HepG2 (cell line): ENCODE measurements around the gene IRF4. TPM values are rescaled to one million over a fixed set of nuclear protein-coding genes. Genes with fewer than 3 reads are reported as not detected.

Experiments used
- ATAC-seq: fragments of 200-7000 bp; cut with Tn5 transposase; 3 replicates; pipeline ENCODE4 v1.9.1; 2020; ENCODE audit warnings: mild to moderate bottlenecking, moderate library complexity
- BruUV-seq: library from RNA; stranded (reverse); fragments of 400-500 nt; replicated peaks from 2 replicates; lab custom pipeline; 2021; lab: Mats Ljungman, UMichigan
- CTCF ChIA-PET: fragments of 300-600 bp; formaldehyde crosslinking; extraction: SDS; loops from one replicate; lab custom pipeline; 2021; ENCODE audit warnings: low total read pairs, inconsistent platforms, low intra/inter-chr PET ratio; lab: Yijun Ruan, JAX
- POLR2A ChIA-PET: fragments of 350-600 bp; sonication (Branson Sonifier 250); formaldehyde crosslinking; loops from one replicate; lab custom pipeline; 2020; ENCODE audit warnings: antibody characterized with exemption, inconsistent platforms; lab: Yijun Ruan, JAX
- DNase-seq: peaks from one replicate; pipeline ENCODE4 v3.0.0-alpha.2; 2015; ENCODE audit warnings: low spot score
- FAIRE-seq: peaks from 3 replicates; lab custom pipeline; 2011; peaks lifted over from hg19 to GRCh38; lab: Jason Lieb, UNC
- H2AFZ ChIP-seq: one replicate; pipeline ENCODE4 v1.6.1; 2011; ENCODE audit warnings: low read length, inconsistent platforms
- H3K27ac ChIP-seq: fragments of 300-600 bp; 3 replicates; pipeline ENCODE4 v1.8.0; 2011; ENCODE audit warnings: mixed run types, mild to moderate bottlenecking, mixed read lengths, low read length, inconsistent platforms; ENCODE audit not compliant: insufficient read depth; ENCODE audit errors: extremely low read length
- H3K27me3 ChIP-seq, 2 experiments: fragments of 200-600 bp in 1 of 2; 2 replicates in 1 of 2; 3 replicates in 1 of 2; pipeline versions ENCODE4 v1.6.0 to v1.8.0; 2011; ENCODE audit warnings: low read length in 2 of 2, mild to moderate bottlenecking in 2 of 2, moderate library complexity in 2 of 2, inconsistent platforms in 1 of 2; ENCODE audit not compliant: insufficient read depth in 2 of 2, control insufficient read depth in 1 of 2
- H3K36me3 ChIP-seq, 2 experiments: fragments of 200-600 bp in 1 of 2; replicated peaks in 1 of 2; 2 replicates in 1 of 2; 3 replicates in 1 of 2; pipeline versions ENCODE4 v1.5.1 to v1.8.0; 2011; ENCODE audit warnings: low read length in 2 of 2, inconsistent platforms in 1 of 2; ENCODE audit not compliant: insufficient read depth in 2 of 2, control insufficient read depth in 1 of 2
- H3K4me1 ChIP-seq: 2 replicates; pipeline ENCODE4 v1.5.1; 2012; ENCODE audit warnings: low read length, inconsistent platforms; ENCODE audit not compliant: insufficient read depth
- H3K4me2 ChIP-seq: 2 replicates; pipeline ENCODE4 v1.6.0; 2011; ENCODE audit warnings: low read depth, low read length, inconsistent platforms
- H3K4me3 ChIP-seq, 3 experiments: fragments of 200-600 bp in 1 of 3; sonication (generic), shearing (Covaris generic) in 1 of 3; replicated peaks in 1 of 3; 2 replicates each; pipeline ENCODE4 v1.5.1; 2011 to 2016; ENCODE audit warnings: low read length in 3 of 3, inconsistent platforms in 2 of 3, low read depth in 2 of 3, mild to moderate bottlenecking in 2 of 3, control low read depth in 1 of 3, mixed read lengths in 1 of 3; ENCODE audit not compliant: insufficient read depth in 1 of 3
- H3K79me2 ChIP-seq: one replicate; pipeline ENCODE4 v1.6.1; 2011; ENCODE audit warnings: low read length, inconsistent platforms; ENCODE audit not compliant: insufficient read depth
- H3K9ac ChIP-seq: 2 replicates; pipeline ENCODE4 v1.6.0; 2011; ENCODE audit warnings: mild to moderate bottlenecking, low read depth, low read length, inconsistent platforms; ENCODE audit not compliant: insufficient read depth
- H3K9me3 ChIP-seq: 2 replicates; pipeline ENCODE4 v1.5.1; 2012; ENCODE audit warnings: mild to moderate bottlenecking, low read length
- H4K20me1 ChIP-seq: 2 replicates; pipeline ENCODE4 v1.6.0; 2011; ENCODE audit warnings: inconsistent platforms, mild to moderate bottlenecking, low read length, moderate library complexity; ENCODE audit not compliant: insufficient read depth
- ATF7 ChIP-seq, 2 experiments: fragments of 450-650 bp in 1 of 2; sonication (generic) in 1 of 2; formaldehyde crosslinking in 1 of 2; IDR thresholded peaks; 2 replicates each; pipeline versions ENCODE4 v1.4.0 to v1.6.1; 2016 to 2020; ENCODE audit warnings: antibody characterized with exemption in 1 of 2, mild to moderate bottlenecking in 1 of 2, missing genetic modification reagents in 1 of 2
- CEBPB ChIP-seq: IDR thresholded peaks from 2 replicates; pipeline ENCODE4 v1.6.1; 2011; ENCODE audit warnings: low read depth, low read length, improper control_type of control experiment, borderline replicate concordance
- CREB1 ChIP-seq, 2 experiments: fragments of 450-650 bp in 1 of 2; IDR thresholded peaks; 2 replicates each; pipeline ENCODE4 v1.6.1; 2016 to 2017; ENCODE audit warnings: control low read depth in 1 of 2, mild to moderate bottlenecking in 1 of 2, missing compliant biosample characterization in 1 of 2, missing genetic modification characterization in 1 of 2
- JUN ChIP-seq: sonication (generic); formaldehyde crosslinking; IDR thresholded peaks from 2 replicates; pipeline ENCODE4 v1.4.0; 2020; ENCODE audit warnings: mild to moderate bottlenecking, missing genetic modification reagents
- KDM1A ChIP-seq: IDR thresholded peaks from 2 replicates; pipeline ENCODE4 v1.6.1; 2016; ENCODE audit warnings: missing compliant biosample characterization
- MIXL1 ChIP-seq: IDR thresholded peaks from 2 replicates; pipeline ENCODE4 v1.6.1; 2016
- ZMYM4 ChIP-seq: sonication (generic); formaldehyde crosslinking; IDR thresholded peaks from 2 replicates; pipeline ENCODE4 v1.8.1; 2023; ENCODE audit warnings: mild to moderate bottlenecking, missing genetic modification reagents
- ZNF75D ChIP-seq: sonication (generic); formaldehyde crosslinking; IDR thresholded peaks from 2 replicates; pipeline ENCODE4 v1.8.1; 2023; ENCODE audit warnings: missing genetic modification reagents, mild to moderate bottlenecking, borderline replicate concordance
- WGBS: methylation state at CpG from one replicate; pipeline ENCODE4 v1.1.6; 2017; ENCODE audit warnings: low lambda C conversion rate; 5-methylcytosine and 5-hydroxymethylcytosine counted together
- in situ Hi-C: cut with HindIII; loops from 2 replicates; pipeline ENCODE4 v1.10.0; 2017; ENCODE audit warnings: low pct_unique_long_range_greater_than_20kb; ENCODE audit not compliant: extremely low pct_ligation_motif_present
- intact Hi-C: fragments of 100-400 bp; cut with micrococcal nuclease; formaldehyde crosslinking; loops from one replicate; pipeline ENCODE4 v1.10.0; 2022; ENCODE audit not compliant: unreplicated experiment
- polyA plus RNA-seq, 8 experiments: library from polyadenylated mRNA; depleted of rRNA in 3 of 8; stranded (reverse) in 7 of 8; unstranded in 1 of 8; fragments of >200 nt; fragmentation: Illumina TruSeq in 4 of 8; extraction: Trizol in 4 of 8; gene quantifications; 2 replicates each; pipeline versions ENCODE4 v1.2.1 to v1.2.3, GENCODE V29; 2011 to 2016; ENCODE audit warnings: low read depth in 4 of 8, missing spikeins in 1 of 8, mixed read lengths in 1 of 8; ENCODE audit not compliant: insufficient read depth in 1 of 8
- total RNA-seq, 5 experiments: library from RNA; depleted of rRNA; stranded (reverse); fragments of >200 nt; fragmentation: Illumina TruSeq; extraction: Trizol; gene quantifications; 2 replicates each; pipeline ENCODE4 v1.2.3, GENCODE V29; 2016; ENCODE audit warnings: low read depth in 1 of 5
- TF ChIP-seq, protein P1 (sequence below): sonication (generic); formaldehyde crosslinking; IDR thresholded peaks from 2 replicates; pipeline ENCODE4 v1.8.0; 2022; ENCODE audit warnings: mild to moderate bottlenecking, missing genetic modification reagents, moderate library complexity

The IRF4 gene
- total and polyA plus RNA-seq, 2 of the 13 experiments (the other 11 are each of a cell fraction or from before 2014, with no cell fraction given), result 0.07 to 0.09 TPM

DNA sequence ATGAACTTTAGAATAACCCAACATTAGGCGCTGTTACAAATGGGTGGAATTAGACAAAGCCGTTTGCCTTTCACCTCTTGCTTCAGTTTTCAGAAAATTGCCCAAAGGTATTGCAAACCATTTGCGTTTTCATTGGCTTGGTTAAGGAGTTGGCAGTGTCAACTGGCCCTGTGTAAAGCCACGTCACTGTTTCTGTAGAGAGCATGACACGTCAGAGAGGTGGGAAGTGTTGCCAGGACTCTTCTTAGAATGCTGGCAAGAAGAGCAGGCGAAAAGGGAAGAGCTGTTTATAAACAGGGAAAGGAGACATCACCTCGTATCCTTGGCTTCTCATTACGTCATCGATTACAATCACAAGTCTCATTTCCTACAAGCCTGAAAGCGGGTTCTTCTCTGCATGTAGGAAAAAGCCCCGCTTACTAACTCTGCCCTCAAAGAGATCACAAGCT is 4.2 kb upstream of the IRF4 start:
- TF ChIP-seq KDM1A (CRISPR knock-in tag) (no peak), CEBPB (0 out of 2 replicates have a peak, but pooled peaks have one; percentile 1), ATF7 (IDR thresholded peaks at IDR 0.05) (peak; percentile 98), ATF7 (CRISPR knock-in tag; IDR thresholded peaks at IDR 0.05) (no peak), MIXL1 (CRISPR knock-in tag) (no peak), CREB1 (IDR thresholded peaks at IDR 0.05) (peak; percentile 91), CREB1 (CRISPR knock-in tag; IDR thresholded peaks at IDR 0.05) (no peak), ZNF75D (no peak), ZMYM4 (CRISPR knock-in tag) (no peak), JUN (no peak)
- TF ChIP-seq, protein P1, sequence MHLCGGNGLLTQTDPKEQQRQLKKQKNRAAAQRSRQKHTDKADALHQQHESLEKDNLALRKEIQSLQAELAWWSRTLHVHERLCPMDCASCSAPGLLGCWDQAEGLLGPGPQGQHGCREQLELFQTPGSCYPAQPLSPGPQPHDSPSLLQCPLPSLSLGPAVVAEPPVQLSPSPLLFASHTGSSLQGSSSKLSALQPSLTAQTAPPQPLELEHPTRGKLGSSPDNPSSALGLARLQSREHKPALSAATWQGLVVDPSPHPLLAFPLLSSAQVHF (CRISPR knock-in tag), result no peak
- H4K20me1 ChIP-seq, result no peaks in the 10 kb centered on the region
- no peak overlapping the region for H3K9ac ChIP-seq
- H3K79me2 ChIP-seq, result no peaks in the 10 kb centered on the region
- no peaks in the 10 kb centered on the region for H3K4me1 ChIP-seq
- peaks cover 14 to 62% of the 10 kb centered on the region in 2 experiments; a peak in 4 of 5 replicates for H3K27me3 ChIP-seq
- FAIRE-seq, result no peak
- no peak overlapping the region for H2AFZ ChIP-seq
- ChIA-PET POLR2A (no interaction called here), CTCF (no interaction called here)
- H3K4me2 ChIP-seq, result no peak overlapping the region
- H3K9me3 ChIP-seq, result no peaks in the 10 kb centered on the region
- no peak overlapping the region for H3K4me3 ChIP-seq
- in situ Hi-C loops (no loop called here), intact Hi-C loops (no loop called here)
- 48% methylated on average over 11 of the region's 11 CpGs for WGBS
- ATAC-seq, result no peak
- H3K36me3 ChIP-seq, result no peaks in the 10 kb centered on the region
- no TSS peak for BruUV-seq
- no peak for DNase-seq
- no peak overlapping the region for H3K27ac ChIP-seq
